ENCODE results near the gene FH. TPM values are rescaled to one million over a fixed set of nuclear protein-coding genes. Genes with fewer than 3 reads are reported as not detected.

FH gene
- total RNA-seq, 2 experiments from 2014 or later = 44.0 to 72.1 TPM

GRCh38 chr1:241518476-241519307 lies 863 bp downstream of the FH start:
- no peaks in the 10 kb centered on the region for H4K20me1 ChIP-seq (ENCODE audit: insufficient read depth, low read length)
- ChIA-PET POLR2A (interaction anchor here (0.6 to 1.3 kb wide), 6 partner anchors 7 to 109 kb away, joined by 3 to 9 read pairs (median 4); partner anchors contain the start of gene KMO), CTCF (ENCODE audit: unreplicated experiment) (interaction anchor here (0.9 kb wide), 1 partner anchor 11 kb away, joined by 3 read pairs; no protein-coding TSS in a partner anchor)
- no peak for TF ChIP-seq CTCF (conservative IDR thresholded peaks at IDR 0.05; ENCODE audit: low read length)
- TF ChIP-seq EZH2phosphoT487 (IDR thresholded peaks at IDR 0.05; ENCODE audit: borderline replicate concordance, low read depth, low read length) = no peak
- no peaks in the 10 kb centered on the region for H3K9me3 ChIP-seq (ENCODE audit: low read length)
- H3K27ac ChIP-seq (ENCODE audit: low read depth, low read length, poor library complexity, severe bottlenecking) = peak overlapping the region; percentile 45
- BruUV-seq (replicated peaks) = no TSS peak
- peak overlapping the region; percentile 88 for H3K4me3 ChIP-seq (ENCODE audit: low read depth, low read length, poor library complexity, severe bottlenecking)
- H3K4me2 ChIP-seq (ENCODE audit: low read length) = peak overlapping the region; percentile 80
- intact Hi-C loops (cut with micrococcal nuclease; ENCODE audit: unreplicated experiment) = loop anchor here (1.0 to 10.0 kb wide), 2 partner anchors 330 to 1266 kb away; partner anchors contain the start of gene EXO1
- peak; percentile 51 for DNase-seq (ENCODE audit: low spot score)
- peaks cover 22% of the 10 kb centered on the region for H3K4me1 ChIP-seq (ENCODE audit: insufficient read depth, low read length, poor library complexity, severe bottlenecking)
- no peaks in the 10 kb centered on the region for H3K9me2 ChIP-seq (ENCODE audit: insufficient read depth, low read length)
- H3K36me3 ChIP-seq (ENCODE audit: insufficient read depth, low read length) = peaks cover 30% of the 10 kb centered on the region
- H3K79me2 ChIP-seq (ENCODE audit: insufficient read depth, low read depth, low read length) = peaks cover 13% of the 10 kb centered on the region; the same call in 1 of the 2 replicates
- peak overlapping the region; percentile 89 for H2AFZ ChIP-seq (ENCODE audit: low read length)

DNA sequence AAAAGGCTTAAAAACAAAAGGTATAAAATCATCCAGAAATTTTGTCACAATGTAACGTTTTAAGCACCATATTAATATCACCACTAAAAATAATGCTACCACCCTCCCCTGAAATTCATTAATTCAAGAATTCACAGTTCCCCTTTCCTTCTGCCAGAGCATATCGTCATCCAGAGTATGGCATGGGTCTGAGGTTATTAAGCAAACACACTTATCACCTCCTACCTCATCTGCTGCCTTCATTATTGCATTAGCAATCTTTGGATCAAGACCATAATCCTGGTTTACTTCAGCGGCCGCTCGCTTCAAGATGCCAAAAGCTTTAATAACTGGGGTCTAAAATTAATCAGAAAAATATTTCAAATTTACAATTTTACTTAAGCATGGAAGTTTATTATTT lies 6.2 kb downstream of the FH start:
- TF ChIP-seq CTCF (conservative IDR thresholded peaks at IDR 0.05; ENCODE audit: low read length) (no peak), EZH2phosphoT487 (IDR thresholded peaks at IDR 0.05; ENCODE audit: borderline replicate concordance, low read depth, low read length) (no peak)
- H3K4me2 ChIP-seq (ENCODE audit: low read length) = no peak overlapping the region
- ChIA-PET CTCF (ENCODE audit: unreplicated experiment) (no interaction called here), POLR2A (interaction anchor here (0.6 to 2.4 kb wide), 4 partner anchors 23 to 281 kb away, joined by 3 to 7 read pairs (median 3); no protein-coding TSS in a partner anchor)
- H3K79me2 ChIP-seq (ENCODE audit: insufficient read depth, low read depth, low read length) = peaks cover 8% of the 10 kb centered on the region; the same call in 1 of the 2 replicates
- H3K9me3 ChIP-seq (ENCODE audit: low read length) = no peaks in the 10 kb centered on the region
- no peaks in the 10 kb centered on the region for H3K9me2 ChIP-seq (ENCODE audit: insufficient read depth, low read length)
- peaks cover 74% of the 10 kb centered on the region for H3K36me3 ChIP-seq (ENCODE audit: insufficient read depth, low read length)
- H2AFZ ChIP-seq (ENCODE audit: low read length) = no peak overlapping the region
- intact Hi-C loops (cut with micrococcal nuclease; ENCODE audit: unreplicated experiment) = loop anchor here (10.0 kb wide), 1 partner anchor 1271 kb away; no protein-coding TSS in a partner anchor
- no peak for DNase-seq (ENCODE audit: low spot score)
- no TSS peak for BruUV-seq (replicated peaks)
- H3K4me1 ChIP-seq (ENCODE audit: insufficient read depth, low read length, poor library complexity, severe bottlenecking) = peaks cover 10% of the 10 kb centered on the region
- no peak overlapping the region for H3K4me3 ChIP-seq (ENCODE audit: low read depth, low read length, poor library complexity, severe bottlenecking)
- no peak overlapping the region for H3K27ac ChIP-seq (ENCODE audit: low read depth, low read length, poor library complexity, severe bottlenecking)
- no peaks in the 10 kb centered on the region for H4K20me1 ChIP-seq (ENCODE audit: insufficient read depth, low read length)

Measured in OCI-LY7 (cell line).